Measurements from ENCODE around the gene NFATC4.

Gene NFATC4

DNA sequence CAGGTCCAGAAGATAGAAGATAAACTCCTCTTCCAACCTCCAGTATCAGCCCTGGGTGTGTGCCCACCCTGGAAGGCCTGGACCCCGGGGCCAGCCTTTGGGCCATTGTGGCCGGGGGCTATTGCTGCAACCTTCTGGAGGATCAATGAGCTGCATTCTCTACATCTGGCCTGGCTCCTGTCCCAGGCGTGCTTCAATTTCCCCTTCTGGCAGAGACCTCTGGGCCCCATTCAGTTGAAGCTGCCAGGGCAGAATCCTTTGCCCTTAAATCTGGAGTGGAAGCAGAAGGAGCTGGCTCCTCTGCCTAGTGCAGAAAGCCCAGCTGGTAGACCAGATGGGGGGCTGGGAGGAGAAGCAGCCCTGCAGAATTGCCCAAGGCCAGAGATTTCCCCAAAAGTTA is 40.8 kb downstream of the NFATC4 start:
- no peak for TF ChIP-seq ZNF274 (IDR thresholded peaks at IDR 0.05; ENCODE audit: low read depth, low read length)
- H3K4me3 ChIP-seq (ENCODE audit: low read length), result no peak overlapping the region

DNA sequence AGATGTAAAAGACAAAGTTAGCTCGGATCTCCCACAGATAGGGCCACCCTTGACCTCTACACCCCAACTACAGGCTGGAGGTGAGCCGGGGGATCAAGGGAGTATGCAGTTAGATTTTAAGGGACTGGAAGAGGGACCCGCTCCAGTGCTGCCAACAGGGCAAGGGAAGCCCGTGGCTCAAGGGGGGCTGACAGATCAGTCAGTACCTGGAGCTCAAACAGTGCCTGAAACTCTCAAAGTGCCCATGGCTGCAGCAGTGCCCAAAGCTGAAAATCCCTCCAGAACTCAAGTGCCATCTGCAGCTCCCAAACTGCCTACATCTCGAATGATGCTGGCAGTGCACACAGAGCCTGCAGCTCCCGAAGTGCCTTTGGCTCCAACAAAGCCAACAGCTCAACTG is 41.2 kb downstream of the NFATC4 start:
- no peak for TF ChIP-seq ZNF274 (IDR thresholded peaks at IDR 0.05; ENCODE audit: low read depth, low read length)
- no peak overlapping the region for H3K4me3 ChIP-seq (ENCODE audit: low read length)

DNA sequence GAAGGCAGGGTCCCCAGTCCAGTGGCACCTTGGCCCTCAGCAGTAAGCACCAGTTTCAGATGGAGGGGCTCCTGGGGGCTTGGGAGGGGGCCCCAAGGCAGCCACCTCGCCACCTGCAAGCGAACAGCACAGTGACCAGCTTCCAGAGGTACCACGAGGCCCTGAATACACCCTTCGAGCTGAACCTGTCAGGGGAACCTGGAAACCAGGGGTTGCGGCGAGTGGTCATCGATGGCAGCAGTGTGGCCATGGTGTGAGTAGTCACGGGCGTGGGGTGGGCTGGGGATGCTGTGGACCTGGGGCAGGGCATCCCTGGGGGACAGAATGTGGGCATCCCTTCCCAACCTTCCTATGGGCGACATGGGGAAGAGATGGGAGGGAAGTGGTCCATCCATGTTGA is 42.0 kb downstream of the NFATC4 start:
- TF ChIP-seq ZNF274 (IDR thresholded peaks at IDR 0.05; ENCODE audit: low read depth, low read length), result no peak

DNA sequence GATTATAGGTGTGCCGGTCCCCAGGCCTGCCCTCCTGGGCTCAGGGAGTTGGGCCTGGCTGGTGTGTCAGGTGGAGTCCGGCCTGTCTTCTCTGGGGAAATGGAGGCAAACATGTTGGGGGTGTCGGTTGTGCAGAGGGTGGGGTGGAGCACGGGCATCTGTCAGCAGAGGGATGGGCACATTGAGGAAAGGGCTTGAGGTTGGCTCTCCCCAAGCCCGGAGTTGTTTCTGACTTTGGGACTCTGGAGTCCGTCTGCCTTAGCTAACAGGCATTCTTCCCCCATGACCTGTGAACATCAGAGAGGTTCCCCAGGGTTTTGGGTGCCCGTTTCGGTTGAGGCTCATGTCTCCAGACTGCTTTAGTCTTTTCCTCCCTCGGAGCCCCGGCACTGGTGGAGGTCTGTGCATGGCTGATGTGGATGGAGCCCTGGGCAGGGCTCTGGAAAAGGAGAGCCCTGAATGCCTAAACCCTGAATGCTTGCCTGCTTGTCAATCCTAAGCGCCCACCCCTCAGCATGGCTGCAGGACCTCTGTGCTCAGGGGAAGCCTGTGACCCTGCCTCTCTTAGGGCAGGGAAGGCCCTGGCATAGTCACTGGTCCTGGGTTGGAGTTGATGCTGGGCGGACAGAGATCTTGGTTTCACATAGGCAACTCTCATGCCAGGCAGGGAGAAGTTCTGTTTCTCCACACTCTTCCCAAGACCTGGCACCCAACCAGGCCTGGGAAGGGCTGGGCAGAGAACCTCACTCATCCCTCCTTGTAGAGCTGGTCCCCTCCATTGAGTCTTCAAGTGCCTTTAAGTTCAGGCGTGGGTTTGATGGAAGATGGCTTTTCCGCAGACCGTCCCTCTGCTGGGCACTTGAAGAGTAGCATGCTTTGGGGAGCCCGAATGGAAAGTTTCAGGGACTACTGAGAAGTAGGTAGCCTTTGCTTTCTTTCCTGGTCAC is 43.7 kb downstream of the NFATC4 start:
- TF ChIP-seq ZNF274 (IDR thresholded peaks at IDR 0.05; ENCODE audit: low read depth, low read length), result no peak
- H3K4me3 ChIP-seq (ENCODE audit: low read length), result no peak overlapping the region

More for the DNA sequence above, 42.0 kb downstream of the NFATC4 start:
- H3K4me3 ChIP-seq (ENCODE audit: low read length), result no peak overlapping the region

DNA sequence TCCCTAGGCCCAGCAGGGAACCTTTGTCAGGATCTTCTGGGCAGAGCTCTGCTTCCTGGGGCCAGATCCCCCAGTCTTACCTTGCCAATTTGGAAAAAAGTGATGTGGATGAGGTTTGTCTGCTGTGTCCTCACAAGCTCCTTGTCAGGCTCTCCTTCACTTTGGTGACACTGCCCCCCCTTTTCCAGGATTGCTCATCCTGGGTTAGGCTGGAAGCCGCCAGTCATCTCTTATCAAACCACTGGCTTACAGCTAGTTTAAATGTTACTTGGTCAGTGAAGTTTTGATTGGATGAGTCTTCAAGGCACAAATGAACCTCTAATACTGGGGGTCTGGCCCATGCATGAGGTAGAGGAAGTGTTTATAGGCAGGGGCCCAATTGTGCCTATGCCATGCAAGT is 46.1 kb downstream of the NFATC4 start:
- no peak for TF ChIP-seq ZNF274 (IDR thresholded peaks at IDR 0.05; ENCODE audit: low read depth, low read length)
- no peak overlapping the region for H3K4me3 ChIP-seq (ENCODE audit: low read length)

DNA sequence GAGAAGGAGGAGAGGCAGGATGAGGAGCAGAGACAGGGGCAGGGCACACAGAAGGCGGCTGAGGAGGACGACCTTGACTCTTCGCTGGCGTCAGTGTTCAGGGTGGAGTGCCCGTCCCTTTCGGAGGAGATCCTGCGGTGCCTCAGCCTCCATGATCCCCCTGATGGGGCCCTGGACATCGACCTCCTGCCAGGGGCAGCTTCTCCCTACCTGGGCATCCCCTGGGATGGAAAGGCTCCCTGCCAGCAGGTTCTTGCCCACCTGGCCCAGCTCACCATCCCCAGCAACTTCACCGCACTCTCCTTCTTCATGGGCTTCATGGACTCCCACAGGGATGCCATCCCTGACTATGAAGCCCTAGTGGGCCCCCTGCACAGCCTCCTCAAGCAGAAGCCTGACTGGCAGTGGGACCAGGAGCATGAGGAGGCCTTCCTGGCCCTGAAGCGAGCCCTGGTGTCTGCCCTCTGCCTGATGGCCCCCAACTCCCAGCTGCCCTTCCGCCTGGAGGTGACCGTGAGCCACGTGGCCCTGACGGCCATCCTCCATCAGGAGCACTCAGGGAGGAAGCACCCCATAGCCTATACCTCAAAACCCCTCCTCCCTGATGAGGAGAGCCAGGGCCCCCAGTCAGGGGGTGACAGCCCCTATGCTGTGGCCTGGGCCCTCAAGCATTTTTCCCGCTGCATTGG is 46.9 kb downstream of the NFATC4 start:
- TF ChIP-seq ZNF274 (IDR thresholded peaks at IDR 0.05; ENCODE audit: low read depth, low read length), result no peak
- H3K4me3 ChIP-seq (ENCODE audit: low read length), result no peak overlapping the region

DNA sequence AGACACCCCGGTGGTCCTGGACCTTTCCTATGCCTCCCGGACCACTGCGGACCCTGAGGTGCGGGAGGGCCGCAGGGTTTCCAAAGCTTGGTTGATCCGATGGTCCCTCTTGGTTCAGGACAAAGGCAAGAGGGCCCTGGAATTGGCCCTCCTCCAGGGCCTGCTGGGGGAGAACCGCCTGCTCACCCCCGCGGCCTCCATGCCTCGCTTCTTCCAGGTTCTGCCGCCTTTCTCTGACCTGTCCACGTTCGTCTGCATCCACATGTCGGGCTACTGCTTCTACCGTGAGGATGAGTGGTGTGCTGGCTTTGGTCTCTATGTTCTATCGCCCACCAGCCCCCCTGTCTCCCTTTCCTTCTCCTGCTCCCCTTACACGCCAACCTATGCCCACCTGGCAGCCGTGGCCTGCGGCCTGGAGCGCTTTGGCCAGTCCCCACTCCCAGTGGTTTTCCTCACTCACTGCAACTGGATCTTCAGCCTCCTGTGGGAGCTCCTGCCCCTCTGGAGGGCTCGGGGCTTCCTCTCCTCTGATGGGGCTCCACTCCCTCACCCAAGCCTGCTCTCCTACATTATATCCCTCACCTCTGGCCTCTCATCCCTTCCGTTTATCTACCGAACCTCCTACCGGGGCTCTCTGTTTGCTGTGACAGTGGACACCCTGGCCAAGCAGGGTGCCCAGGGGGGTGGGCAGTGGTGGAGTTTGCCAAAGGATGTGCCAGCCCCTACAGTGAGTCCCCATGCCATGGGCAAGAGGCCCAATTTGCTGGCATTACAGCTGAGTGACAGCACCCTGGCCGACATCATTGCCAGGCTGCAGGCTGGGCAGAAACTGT is 47.7 kb downstream of the NFATC4 start:
- TF ChIP-seq ZNF274 (IDR thresholded peaks at IDR 0.05; ENCODE audit: low read depth, low read length), result no peak

DNA sequence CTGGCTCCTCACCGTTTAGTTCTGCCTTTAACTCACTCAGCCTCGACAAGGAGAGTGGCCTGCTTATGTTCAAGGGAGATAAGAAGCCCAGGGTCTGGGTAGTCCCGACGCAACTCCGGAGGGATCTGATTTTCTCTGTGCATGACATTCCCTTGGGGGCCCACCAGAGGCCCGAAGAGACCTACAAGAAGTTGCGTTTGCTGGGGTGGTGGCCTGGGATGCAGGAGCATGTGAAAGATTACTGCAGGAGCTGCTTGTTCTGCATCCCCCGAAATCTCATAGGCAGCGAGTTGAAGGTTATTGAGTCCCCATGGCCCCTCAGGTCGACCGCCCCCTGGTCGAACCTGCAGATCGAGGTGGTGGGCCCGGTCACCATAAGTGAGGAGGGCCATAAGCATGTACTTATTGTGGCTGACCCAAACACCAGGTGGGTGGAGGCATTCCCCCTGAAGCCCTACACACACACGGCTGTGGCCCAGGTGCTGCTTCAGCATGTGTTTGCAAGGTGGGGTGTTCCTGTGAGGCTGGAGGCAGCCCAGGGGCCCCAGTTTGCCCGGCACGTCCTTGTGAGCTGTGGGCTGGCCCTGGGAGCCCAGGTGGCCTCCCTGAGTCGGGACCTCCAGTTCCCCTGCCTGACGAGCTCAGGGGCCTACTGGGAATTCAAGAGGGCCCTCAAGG is 48.4 kb downstream of the NFATC4 start:
- H3K4me3 ChIP-seq (ENCODE audit: low read length), result no peak overlapping the region
- TF ChIP-seq ZNF274 (IDR thresholded peaks at IDR 0.05; ENCODE audit: low read depth, low read length), result no peak

More for the DNA sequence above, 47.7 kb downstream of the NFATC4 start:
- no peak overlapping the region for H3K4me3 ChIP-seq (ENCODE audit: low read length)

DNA sequence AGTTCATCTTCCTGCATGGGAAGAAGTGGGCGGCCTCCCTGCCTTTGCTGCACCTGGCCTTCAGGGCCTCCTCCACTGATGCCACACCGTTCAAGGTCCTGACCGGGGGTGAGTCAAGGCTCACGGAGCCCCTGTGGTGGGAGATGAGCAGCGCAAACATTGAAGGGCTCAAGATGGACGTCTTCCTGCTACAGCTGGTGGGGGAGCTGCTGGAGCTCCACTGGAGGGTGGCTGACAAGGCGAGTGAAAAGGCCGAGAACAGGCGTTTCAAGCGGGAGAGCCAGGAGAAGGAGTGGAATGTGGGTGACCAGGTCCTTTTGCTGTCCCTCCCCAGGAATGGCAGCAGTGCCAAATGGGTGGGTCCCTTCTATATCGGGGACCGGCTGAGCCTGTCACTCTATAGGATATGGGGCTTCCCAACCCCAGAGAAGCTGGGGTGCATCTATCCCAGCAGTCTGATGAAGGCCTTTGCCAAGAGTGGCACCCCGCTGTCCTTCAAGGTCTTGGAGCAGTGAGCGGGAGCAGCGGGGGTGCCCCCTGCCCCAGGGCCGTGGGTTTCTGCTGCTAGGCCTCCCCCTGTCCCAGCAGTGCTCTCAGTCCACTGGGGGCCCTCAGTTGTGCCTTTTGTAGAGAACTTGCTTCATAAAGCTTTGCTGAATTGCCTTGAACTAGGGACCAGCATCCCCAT is 49.1 kb downstream of the NFATC4 start:
- H3K4me3 ChIP-seq (ENCODE audit: low read length), result no peak overlapping the region
- no peak for TF ChIP-seq ZNF274 (IDR thresholded peaks at IDR 0.05; ENCODE audit: low read depth, low read length)

DNA sequence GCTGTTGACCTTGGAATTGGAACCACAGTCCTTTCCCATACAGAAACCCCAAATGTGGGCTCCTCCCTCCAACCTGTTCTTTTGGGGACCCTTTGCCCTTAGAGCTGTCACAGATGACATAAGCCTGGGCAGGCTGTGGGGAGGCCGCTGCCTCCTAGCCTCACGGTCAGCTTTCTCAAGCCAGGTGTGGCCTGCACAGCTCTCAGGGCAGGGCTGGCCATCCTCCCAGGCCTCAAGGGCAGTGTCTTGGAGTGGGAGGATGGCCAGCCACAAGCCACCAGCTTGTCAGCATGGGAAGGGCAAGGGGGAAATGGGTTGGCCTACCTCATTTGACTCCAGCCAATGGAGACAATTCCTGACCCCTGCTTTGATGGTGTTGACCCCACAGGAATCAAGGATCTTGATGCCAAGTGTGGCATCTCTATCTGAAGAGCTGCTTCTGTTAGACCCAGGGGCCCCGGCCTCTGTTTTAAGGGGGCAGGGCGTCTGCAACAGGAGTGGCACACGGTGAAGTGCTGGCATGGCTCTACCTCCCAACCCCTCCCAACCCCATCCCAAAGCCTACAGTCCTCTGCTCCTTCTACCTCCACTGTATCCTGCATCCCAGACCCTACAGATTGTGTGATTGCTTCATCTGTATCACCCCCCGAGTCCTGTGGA is 50.0 kb downstream of the NFATC4 start:
- H3K4me3 ChIP-seq (ENCODE audit: low read length), result no peak overlapping the region
- no peak for TF ChIP-seq ZNF274 (IDR thresholded peaks at IDR 0.05; ENCODE audit: low read depth, low read length)

DNA sequence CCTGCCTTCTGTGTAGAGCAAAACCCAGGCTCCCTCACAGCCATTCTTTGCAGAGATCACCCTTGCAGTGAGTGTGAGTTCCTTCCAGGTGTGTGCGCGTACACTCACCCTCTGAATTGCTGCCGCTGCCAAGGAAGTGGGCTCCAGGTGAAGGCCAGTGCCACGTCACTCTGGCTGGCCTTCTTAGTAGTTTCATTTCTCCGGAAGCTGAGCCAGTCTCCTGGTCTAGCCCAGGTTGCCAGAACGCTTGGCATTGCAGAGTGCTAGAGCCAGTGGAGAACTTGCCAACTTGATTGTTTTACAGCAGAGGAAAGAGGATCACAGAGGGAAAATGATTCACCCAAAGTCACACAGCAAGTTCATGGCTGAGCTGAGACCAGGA is 50.5 kb downstream of the NFATC4 start:
- H3K4me3 ChIP-seq (ENCODE audit: low read length), result no peak overlapping the region
- no peak for TF ChIP-seq ZNF274 (IDR thresholded peaks at IDR 0.05; ENCODE audit: low read depth, low read length)

DNA sequence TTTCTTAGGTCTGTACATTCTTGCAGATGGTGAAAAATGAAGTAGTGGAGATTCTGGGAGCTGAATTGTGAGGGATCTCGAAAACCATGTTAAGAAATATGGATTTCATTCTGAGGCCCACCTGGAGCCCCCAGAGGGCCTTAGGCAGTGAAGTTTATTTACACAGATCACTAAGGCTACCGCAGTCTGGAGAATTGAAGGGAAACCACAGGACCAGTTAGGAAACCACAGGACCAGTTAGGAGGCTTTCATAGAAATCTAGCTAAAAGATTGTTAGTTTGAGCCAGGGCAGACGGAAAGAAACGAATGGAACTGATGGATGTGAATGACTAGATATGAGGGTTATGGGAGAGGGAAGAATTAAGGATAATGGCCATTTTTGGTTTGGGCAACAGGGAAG is 54.3 kb downstream of the NFATC4 start:
- no peak overlapping the region for H3K4me3 ChIP-seq (ENCODE audit: low read length)
- no peak for TF ChIP-seq ZNF274 (IDR thresholded peaks at IDR 0.05; ENCODE audit: low read depth, low read length)

Data from GM08714 (cell line).